ENCODE data around the gene PPCDC.
"Not testable (repeated sequence)": the region's sequence is repeated elsewhere in the genome, so short reads cannot be mapped to it uniquely, and the experiment has no call there.

The PPCDC gene

GRCh38 chr15:75069301-75069925 is 46.0 kb downstream of the PPCDC start:
- DNase-seq, result no peak

- DNase-seq, result no peak
Measured at GRCh38 chr15:75070674-75071073, 47.3 kb downstream of the PPCDC start.

- no peak for DNase-seq
Measured at GRCh38 chr15:75073197-75073596, 49.8 kb downstream of the PPCDC start.

- DNase-seq, result no peak
Measured at GRCh38 chr15:75076277-75076676, 52.9 kb downstream of the PPCDC start.

- not testable (repeated sequence) for DNase-seq
Measured at GRCh38 chr15:75077551-75077961, 54.2 kb downstream of the PPCDC start.

GRCh38 chr15:75081150-75081549 is 57.8 kb downstream of the PPCDC start:
- no peak for DNase-seq

GRCh38 chr15:75082689-75083088 is 59.3 kb downstream of the PPCDC start:
- no peak for DNase-seq

GRCh38 chr15:75085708-75086107 is 62.3 kb downstream of the PPCDC start:
- not testable (repeated sequence) for DNase-seq

- no peak for DNase-seq
Measured at GRCh38 chr15:75089456-75090387, 66.3 kb downstream of the PPCDC start.

GRCh38 chr15:75090388-75090734 is 67.0 kb downstream of the PPCDC start:
- no peak for DNase-seq

- no peak for DNase-seq
Measured at GRCh38 chr15:75091814-75092213, 68.4 kb downstream of the PPCDC start.

GRCh38 chr15:75094961-75095478 is 71.6 kb downstream of the PPCDC start:
- not testable (repeated sequence) for DNase-seq

- no peak for DNase-seq
Measured at GRCh38 chr15:75095594-75095993, 72.2 kb downstream of the PPCDC start.

GRCh38 chr15:75097939-75098338 is 74.5 kb downstream of the PPCDC start:
- no peak for DNase-seq

GRCh38 chr15:75098404-75098803 is 75.0 kb downstream of the PPCDC start:
- no peak for DNase-seq

Data from NCI-H446 (cell line).